Breast epithelium (tissue), 3 donors: Measurements from ENCODE around the gene CCDC88B.

ENCODE experiments used
- POLR2A ChIP-seq: fragments of 450-650 bp; IDR thresholded peaks from one replicate; pipeline ENCODE4 v1.6.1; 2016; ENCODE audit warnings: antibody characterized with exemption, mild to moderate bottlenecking, moderate library complexity
- POLR2AphosphoS5 ChIP-seq, 3 donors: sonication (generic); formaldehyde crosslinking; IDR thresholded peaks; one replicate each; pipeline ENCODE4 v1.6.1; 2017; ENCODE audit warnings: antibody characterized with exemption in 3 of 3

DNA sequence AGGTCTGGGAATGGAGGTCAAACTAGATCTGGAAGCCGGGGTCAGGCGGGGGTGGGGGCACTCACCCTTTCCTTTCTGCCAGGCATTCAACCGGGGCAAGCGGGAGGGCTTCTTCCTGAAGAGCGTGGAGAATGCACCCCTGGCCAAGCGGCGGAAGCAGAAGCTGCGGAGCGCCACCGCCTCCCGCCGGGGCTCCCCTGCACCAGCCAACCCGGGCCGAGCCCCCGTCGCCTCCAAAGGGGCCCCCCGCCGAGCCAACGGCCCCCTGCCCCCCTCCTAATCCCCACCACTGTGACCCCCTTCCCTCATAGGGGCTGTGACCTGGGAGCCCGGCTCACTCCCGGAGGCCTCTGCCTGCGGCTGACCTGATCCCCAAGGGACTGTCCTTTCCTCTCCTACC is 31.2 kb downstream of the CCDC88B start:
- no peak for TF ChIP-seq POLR2A
- TF ChIP-seq POLR2AphosphoS5 (IDR thresholded peaks at IDR 0.05): no peak
